ENCODE results near the gene CCDC102A.
"Not testable (repeated sequence)": the region's sequence is repeated elsewhere in the genome, so short reads cannot be mapped to it uniquely, and the experiment has no call there.

GRCh38 chr16:57547524-57547923 lies 11.2 kb upstream of the CCDC102A start:
- not testable (repeated sequence) for TF ChIP-seq CTCF (tag by site-specific recombination; IDR thresholded peaks at IDR 0.05); HOXA7 (CRISPR knock-in tag; IDR thresholded peaks at IDR 0.05; ENCODE audit: borderline replicate concordance); ZNF530 (tag by site-specific recombination; IDR thresholded peaks at IDR 0.05; ENCODE audit: low read depth); ZNF24 (tag by site-specific recombination; IDR thresholded peaks at IDR 0.05); ZNF660 (tag by site-specific recombination; IDR thresholded peaks at IDR 0.05); ZBTB21 (tag by site-specific recombination; IDR thresholded peaks at IDR 0.05); ZNF311 (tag by site-specific recombination; IDR thresholded peaks at IDR 0.05; ENCODE audit: borderline replicate concordance); ZNF768 (tag by site-specific recombination; IDR thresholded peaks at IDR 0.05); ZNF292 (tag by site-specific recombination; IDR thresholded peaks at IDR 0.05; ENCODE audit: borderline replicate concordance, low read depth)
- TF ChIP-seq, protein P1, sequence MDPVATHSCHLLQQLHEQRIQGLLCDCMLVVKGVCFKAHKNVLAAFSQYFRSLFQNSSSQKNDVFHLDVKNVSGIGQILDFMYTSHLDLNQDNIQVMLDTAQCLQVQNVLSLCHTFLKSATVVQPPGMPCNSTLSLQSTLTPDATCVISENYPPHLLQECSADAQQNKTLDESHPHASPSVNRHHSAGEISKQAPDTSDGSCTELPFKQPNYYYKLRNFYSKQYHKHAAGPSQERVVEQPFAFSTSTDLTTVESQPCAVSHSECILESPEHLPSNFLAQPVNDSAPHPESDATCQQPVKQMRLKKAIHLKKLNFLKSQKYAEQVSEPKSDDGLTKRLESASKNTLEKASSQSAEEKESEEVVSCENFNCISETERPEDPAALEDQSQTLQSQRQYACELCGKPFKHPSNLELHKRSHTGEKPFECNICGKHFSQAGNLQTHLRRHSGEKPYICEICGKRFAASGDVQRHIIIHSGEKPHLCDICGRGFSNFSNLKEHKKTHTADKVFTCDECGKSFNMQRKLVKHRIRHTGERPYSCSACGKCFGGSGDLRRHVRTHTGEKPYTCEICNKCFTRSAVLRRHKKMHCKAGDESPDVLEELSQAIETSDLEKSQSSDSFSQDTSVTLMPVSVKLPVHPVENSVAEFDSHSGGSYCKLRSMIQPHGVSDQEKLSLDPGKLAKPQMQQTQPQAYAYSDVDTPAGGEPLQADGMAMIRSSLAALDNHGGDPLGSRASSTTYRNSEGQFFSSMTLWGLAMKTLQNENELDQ (tag by site-specific recombination; IDR thresholded peaks at IDR 0.05; ENCODE audit: low read depth) = not testable (repeated sequence)
- TF ChIP-seq, protein P2, sequence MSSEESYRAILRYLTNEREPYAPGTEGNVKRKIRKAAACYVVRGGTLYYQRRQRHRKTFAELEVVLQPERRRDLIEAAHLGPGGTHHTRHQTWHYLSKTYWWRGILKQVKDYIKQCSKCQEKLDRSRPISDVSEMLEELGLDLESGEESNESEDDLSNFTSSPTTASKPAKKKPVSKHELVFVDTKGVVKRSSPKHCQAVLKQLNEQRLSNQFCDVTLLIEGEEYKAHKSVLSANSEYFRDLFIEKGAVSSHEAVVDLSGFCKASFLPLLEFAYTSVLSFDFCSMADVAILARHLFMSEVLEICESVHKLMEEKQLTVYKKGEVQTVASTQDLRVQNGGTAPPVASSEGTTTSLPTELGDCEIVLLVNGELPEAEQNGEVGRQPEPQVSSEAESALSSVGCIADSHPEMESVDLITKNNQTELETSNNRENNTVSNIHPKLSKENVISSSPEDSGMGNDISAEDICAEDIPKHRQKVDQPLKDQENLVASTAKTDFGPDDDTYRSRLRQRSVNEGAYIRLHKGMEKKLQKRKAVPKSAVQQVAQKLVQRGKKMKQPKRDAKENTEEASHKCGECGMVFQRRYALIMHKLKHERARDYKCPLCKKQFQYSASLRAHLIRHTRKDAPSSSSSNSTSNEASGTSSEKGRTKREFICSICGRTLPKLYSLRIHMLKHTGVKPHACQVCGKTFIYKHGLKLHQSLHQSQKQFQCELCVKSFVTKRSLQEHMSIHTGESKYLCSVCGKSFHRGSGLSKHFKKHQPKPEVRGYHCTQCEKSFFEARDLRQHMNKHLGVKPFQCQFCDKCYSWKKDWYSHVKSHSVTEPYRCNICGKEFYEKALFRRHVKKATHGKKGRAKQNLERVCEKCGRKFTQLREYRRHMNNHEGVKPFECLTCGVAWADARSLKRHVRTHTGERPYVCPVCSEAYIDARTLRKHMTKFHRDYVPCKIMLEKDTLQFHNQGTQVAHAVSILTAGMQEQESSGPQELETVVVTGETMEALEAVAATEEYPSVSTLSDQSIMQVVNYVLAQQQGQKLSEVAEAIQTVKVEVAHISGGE (tag by site-specific recombination; conservative IDR thresholded peaks at IDR 0.05; ENCODE audit: low read depth) = not testable (repeated sequence)

All from HEK293 (cell line).